ENCODE measurements around the gene CRYGD. TPM values are rescaled to one million over a fixed set of nuclear protein-coding genes. Genes with fewer than 3 reads are reported as not detected.

Gene CRYGD
- total RNA-seq, 2 experiments from 2014 or later: not detected

DNA sequence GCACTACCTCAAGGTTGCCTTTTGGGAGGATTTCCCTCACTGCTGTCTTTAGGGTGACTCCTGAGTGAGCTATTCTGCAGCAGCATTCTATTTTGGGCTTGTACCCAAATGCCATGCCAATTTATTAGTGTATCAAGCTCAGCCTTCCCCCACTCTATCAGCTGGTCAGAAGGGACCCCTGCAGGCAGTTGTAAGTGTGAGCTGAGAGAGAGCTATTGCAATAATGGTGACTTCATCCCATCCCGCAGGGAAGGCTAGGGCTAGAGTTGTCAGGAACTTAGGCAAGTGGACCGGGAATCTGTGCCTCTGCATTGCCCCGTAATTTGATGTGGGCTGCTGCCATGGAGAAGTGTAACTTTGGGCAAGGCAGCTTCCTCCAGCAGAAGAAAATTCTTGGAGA is 23.4 kb upstream of the CRYGD start:
- TF ChIP-seq, protein P1, sequence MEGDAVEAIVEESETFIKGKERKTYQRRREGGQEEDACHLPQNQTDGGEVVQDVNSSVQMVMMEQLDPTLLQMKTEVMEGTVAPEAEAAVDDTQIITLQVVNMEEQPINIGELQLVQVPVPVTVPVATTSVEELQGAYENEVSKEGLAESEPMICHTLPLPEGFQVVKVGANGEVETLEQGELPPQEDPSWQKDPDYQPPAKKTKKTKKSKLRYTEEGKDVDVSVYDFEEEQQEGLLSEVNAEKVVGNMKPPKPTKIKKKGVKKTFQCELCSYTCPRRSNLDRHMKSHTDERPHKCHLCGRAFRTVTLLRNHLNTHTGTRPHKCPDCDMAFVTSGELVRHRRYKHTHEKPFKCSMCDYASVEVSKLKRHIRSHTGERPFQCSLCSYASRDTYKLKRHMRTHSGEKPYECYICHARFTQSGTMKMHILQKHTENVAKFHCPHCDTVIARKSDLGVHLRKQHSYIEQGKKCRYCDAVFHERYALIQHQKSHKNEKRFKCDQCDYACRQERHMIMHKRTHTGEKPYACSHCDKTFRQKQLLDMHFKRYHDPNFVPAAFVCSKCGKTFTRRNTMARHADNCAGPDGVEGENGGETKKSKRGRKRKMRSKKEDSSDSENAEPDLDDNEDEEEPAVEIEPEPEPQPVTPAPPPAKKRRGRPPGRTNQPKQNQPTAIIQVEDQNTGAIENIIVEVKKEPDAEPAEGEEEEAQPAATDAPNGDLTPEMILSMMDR (IDR thresholded peaks at IDR 0.05): no peak
- Histone ChIP-seq H3K27me3 (ENCODE audit: control insufficient read depth in 1 of 2, insufficient read depth in 2 of 2, low read length in 2 of 2) (no peaks in the 10 kb centered on the region), H3K36me3 (ENCODE audit: insufficient read depth, low read length) (no peaks in the 10 kb centered on the region), H3K27ac (ENCODE audit: low read depth in 1 of 2, low read length in 2 of 2) (no peak overlapping the region), H3K4me3 (ENCODE audit: low read length) (no peak overlapping the region), H3K4me1 (ENCODE audit: insufficient read depth, low read length) (no peaks in the 10 kb centered on the region), H3K9me3 (ENCODE audit: control insufficient read depth in 1 of 2, insufficient read depth in 1 of 2, low read length in 2 of 2) (no peaks in the 10 kb centered on the region)
- H3K27me3 Mint-ChIP-seq: no peaks in the 10 kb centered on the region
- H3K4me3 Mint-ChIP-seq: no peak overlapping the region
- DNase-seq: no peak
- no peak for ATAC-seq (ENCODE audit: poor library complexity)
- intact Hi-C loops (cut with DNase I, micrococcal nuclease): no loop called here
- ChIA-PET CTCF (no interaction called here), POLR2A (no interaction called here)
- H3K9me3 Mint-ChIP-seq: peaks cover 7% of the 10 kb centered on the region
- no peaks in the 10 kb centered on the region for H3K4me1 Mint-ChIP-seq (ENCODE audit: low read depth)
- no peak overlapping the region for H3K27ac Mint-ChIP-seq
- H3K36me3 Mint-ChIP-seq (ENCODE audit: low read depth): no peaks in the 10 kb centered on the region

DNA sequence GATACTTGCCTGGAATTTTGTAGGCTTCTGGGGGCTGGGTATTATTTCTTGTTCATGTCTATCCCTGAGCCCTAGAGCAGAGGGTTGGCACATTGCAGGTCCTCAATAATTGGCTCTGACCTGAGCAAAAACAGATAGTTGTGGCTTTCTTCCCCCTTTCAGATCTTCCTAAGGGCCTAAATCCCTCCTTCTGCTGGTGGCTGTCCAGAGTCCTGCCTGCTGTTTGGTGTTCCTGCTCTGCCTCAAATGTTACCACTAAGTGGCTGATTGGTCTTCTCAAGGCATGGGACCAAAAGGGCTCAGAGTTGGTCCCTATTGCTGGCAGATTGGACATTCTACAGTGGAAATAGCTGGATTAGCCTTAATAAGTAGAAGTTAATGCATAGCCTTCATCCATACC is 22.7 kb upstream of the CRYGD start:
- ChIA-PET CTCF (no interaction called here), POLR2A (no interaction called here)
- Mint-ChIP-seq H3K4me3 (no peak overlapping the region), H3K9me3 (peaks cover 7% of the 10 kb centered on the region), H3K27me3 (no peaks in the 10 kb centered on the region), H3K36me3 (ENCODE audit: low read depth) (no peaks in the 10 kb centered on the region), H3K27ac (no peak overlapping the region), H3K4me1 (ENCODE audit: low read depth) (no peaks in the 10 kb centered on the region)
- Histone ChIP-seq H3K27me3 (ENCODE audit: control insufficient read depth in 1 of 2, insufficient read depth in 2 of 2, low read length in 2 of 2) (no peaks in the 10 kb centered on the region), H3K27ac (ENCODE audit: low read depth in 1 of 2, low read length in 2 of 2) (no peak overlapping the region), H3K9me3 (ENCODE audit: control insufficient read depth in 1 of 2, insufficient read depth in 1 of 2, low read length in 2 of 2) (no peaks in the 10 kb centered on the region), H3K4me3 (ENCODE audit: low read length) (no peak overlapping the region), H3K36me3 (ENCODE audit: insufficient read depth, low read length) (no peaks in the 10 kb centered on the region), H3K4me1 (ENCODE audit: insufficient read depth, low read length) (no peaks in the 10 kb centered on the region)
- DNase-seq (no peak), ATAC-seq (ENCODE audit: poor library complexity) (no peak)
- intact Hi-C loops (cut with DNase I, micrococcal nuclease): no loop called here
- TF ChIP-seq, protein P1 (IDR thresholded peaks at IDR 0.05): no peak

DNA sequence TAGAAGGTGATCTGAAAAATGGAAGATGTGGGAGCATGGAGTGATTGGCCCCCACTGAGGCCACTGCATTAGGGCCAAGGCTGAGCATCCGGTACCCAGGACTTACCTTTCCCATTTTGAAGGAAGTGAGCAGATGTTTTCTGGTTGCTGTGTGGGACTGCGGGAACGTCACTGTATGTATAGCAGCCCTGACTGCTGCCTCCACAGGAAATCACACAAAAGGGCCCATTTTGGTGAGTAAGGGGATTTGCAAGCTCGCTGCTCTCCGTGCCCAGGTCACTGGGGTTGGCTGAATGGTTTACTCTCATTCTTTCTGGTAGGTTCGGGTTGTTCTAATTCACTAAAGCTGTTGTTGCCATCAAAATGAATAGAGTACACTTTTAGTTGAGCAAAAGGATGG is 21.7 kb upstream of the CRYGD start, which contains the start of gene CRYGB:
TSS of gene CRYGB (minus strand) at position 153 of the 400 bp plus-strand sequence. CDS start at position 115, 38 bp downstream.
- Mint-ChIP-seq H3K9me3 (peaks cover 3% of the 10 kb centered on the region), H3K4me1 (ENCODE audit: low read depth) (no peaks in the 10 kb centered on the region), H3K27ac (no peak within 1 kb of the TSS), H3K27me3 (no peaks in the 10 kb centered on the region), H3K36me3 (ENCODE audit: low read depth) (no peaks in the 10 kb centered on the region), H3K4me3 (no peak within 1 kb of the TSS)
- TF ChIP-seq, protein P1 (IDR thresholded peaks at IDR 0.05): no peak
- Histone ChIP-seq H3K4me3 (ENCODE audit: low read length) (no peak within 1 kb of the TSS), H3K27me3 (ENCODE audit: control insufficient read depth in 1 of 2, insufficient read depth in 2 of 2, low read length in 2 of 2) (no peaks in the 10 kb centered on the region), H3K27ac (ENCODE audit: low read depth in 1 of 2, low read length in 2 of 2) (no peak within 1 kb of the TSS), H3K9me3 (ENCODE audit: control insufficient read depth in 1 of 2, insufficient read depth in 1 of 2, low read length in 2 of 2) (no peaks in the 10 kb centered on the region), H3K36me3 (ENCODE audit: insufficient read depth, low read length) (no peaks in the 10 kb centered on the region), H3K4me1 (ENCODE audit: insufficient read depth, low read length) (no peaks in the 10 kb centered on the region)
- POLR2A ChIA-PET: no interaction called here
- DNase-seq (no peak), ATAC-seq (ENCODE audit: poor library complexity) (no peak)
- intact Hi-C loops (cut with DNase I, micrococcal nuclease): no loop called here
- CTCF ChIA-PET: no interaction called here
